ENCODE measurements around the gene POLR3B.

DNA sequence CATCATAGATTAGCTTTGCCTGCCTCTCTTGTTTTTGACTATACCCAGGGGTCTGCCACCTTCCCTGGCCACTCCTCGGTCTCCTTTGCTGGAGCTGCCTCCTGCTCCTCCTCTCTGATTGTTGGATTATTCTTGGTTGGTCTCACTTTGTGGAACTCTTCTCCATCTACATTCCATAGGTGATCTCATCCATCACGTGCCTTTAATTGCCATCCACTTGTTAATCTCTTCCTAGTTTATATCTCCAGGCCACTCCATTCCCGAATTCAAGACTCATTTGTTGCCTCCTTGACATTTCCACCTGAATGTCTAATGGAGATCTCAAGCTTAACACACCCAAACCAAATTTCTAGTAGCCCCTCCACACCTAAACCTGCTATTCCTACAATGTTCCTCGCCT, 5.4 kb downstream of the POLR3B start:
- TF ChIP-seq RAD21 (IDR thresholded peaks at IDR 0.05; ENCODE audit: low read depth) (no peak), EGR1 (IDR thresholded peaks at IDR 0.05) (no peak)
